Measurements from ENCODE around the gene PIK3R1. TPM values are rescaled to one million over a fixed set of nuclear protein-coding genes. Genes with fewer than 3 reads are reported as not detected.
"Not testable (repeated sequence)": the region's sequence is repeated elsewhere in the genome, so short reads cannot be mapped to it uniquely, and the experiment has no call there.

PIK3R1 gene
- total RNA-seq, 2 experiments from 2014 or later: 41.0 to 44.3 TPM

DNA sequence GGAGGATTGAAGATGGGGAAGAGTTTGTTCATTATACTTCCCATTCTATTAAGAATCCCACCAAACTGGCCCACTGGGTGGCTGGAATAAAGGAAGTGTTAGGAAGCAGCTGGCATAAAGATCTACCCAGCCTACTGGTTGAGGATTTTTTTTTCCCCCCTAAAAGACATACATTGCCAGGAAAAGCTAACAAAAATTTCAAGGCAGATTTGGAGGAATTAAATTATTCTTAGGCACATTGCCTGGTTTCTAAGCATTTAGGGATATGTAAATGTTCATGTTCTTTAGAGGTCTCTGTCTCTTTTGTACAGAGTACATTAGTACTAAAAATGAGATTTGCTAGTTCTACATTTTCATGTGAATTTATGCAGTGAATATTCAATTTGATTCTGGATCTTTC, 8.3 kb downstream of the PIK3R1 start:
- POLR2A ChIA-PET: no interaction called here
- CTCF ChIA-PET: no interaction called here

DNA sequence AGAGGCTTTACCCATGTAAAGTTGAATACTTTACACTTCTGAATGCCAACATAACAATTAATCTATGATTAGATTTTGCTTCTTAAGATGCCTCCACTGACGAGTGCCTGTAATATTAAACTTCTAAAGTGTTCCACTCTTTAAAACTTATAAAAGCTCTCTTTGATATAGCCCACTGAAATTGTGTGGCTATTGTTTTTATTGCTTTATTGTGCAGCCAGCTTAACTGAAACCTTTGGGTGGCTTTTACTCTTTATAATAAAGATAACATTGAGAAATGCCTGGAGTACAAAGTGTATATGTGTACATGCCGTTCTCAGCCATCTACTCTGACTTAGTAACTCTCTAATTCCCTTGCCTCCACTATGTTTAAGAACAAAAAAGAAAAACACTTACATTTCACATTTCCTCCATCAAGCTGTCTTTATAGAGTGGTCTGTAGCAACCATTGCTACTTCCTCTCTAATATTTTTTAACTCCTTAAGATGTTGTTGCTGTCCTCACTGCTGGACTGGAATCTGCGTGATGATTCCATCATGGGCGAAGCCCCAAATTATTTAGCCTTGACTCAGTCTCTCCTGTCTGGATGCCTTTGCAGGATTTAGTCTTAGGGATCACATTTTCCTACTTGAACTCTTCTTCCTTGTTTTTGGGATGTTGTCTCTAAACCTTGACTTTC, 9.1 kb downstream of the PIK3R1 start:
- POLR2A ChIA-PET: no interaction called here
- CTCF ChIA-PET: interaction anchor here (0.9 kb wide), 1 partner anchor 9 kb away, joined by 4 read pairs; the partner anchor contains the start of gene PIK3R1

DNA sequence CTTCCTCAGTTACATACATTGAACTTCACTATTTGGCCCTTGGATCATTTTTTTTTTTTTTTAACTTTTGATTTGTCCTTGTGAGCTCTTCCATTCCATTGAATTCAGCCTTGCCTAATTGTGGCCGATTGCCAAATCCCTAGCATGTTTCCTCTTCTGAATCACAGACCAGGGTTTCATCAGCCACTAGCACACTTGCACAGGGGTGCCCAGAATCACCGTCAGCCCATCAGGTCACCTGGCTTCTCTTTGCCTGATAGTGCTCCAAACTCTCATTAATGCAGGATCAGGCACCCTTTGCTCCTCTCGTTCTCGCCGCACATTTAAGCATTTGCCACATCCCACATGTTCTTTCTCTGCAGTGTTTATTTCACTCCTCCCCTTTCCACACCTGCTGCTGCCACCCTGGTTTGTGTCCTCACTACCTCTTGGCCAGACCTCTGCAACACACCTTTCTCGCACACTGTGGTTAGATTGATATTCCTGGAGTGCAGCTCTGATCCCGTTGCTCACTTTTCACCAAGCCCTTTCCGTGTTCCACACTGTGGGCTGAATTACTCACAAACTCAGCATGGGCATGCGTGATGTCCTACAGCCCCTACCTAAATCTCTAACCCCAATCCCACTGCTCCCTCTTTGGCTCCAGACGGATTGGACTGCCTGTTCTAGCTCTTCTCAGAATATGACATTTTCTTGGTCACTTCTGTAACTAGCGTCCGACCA, 9.8 kb downstream of the PIK3R1 start:
- ChIA-PET CTCF (interaction anchor here (0.9 kb wide), 1 partner anchor 10 kb away, joined by 4 read pairs; the partner anchor contains the start of gene PIK3R1), POLR2A (no interaction called here)

DNA sequence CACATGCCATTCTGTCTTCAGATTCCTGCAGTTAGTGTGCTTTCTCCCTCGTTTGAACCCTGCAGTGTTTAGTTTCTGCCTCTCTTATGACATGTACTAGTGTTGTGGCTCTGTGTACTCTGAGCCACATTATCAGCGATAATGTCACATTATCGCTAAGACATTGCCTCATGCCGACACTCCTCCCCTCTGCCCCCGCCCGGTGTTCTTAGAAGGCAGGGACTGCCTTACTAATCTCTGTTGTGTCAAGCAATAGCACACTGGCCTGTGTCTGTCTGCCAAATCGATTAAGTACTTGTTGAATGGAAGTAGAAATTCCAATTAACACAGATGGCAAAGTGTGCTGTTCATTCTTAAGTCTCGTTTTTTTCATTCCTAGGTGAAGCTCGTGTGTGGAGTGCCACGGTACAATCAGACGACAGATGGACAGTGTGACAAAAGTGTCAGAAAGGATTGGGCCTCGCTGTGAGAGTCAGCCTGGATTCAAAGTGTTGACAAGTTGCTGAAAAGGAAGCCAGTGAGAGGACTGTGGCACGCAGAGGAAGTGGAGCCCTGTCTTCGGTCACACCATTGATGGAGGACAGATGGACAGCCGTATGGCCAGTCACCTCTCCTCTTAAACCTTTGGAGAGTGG, 10.5 kb downstream of the PIK3R1 start:
- POLR2A ChIA-PET: no interaction called here

DNA sequence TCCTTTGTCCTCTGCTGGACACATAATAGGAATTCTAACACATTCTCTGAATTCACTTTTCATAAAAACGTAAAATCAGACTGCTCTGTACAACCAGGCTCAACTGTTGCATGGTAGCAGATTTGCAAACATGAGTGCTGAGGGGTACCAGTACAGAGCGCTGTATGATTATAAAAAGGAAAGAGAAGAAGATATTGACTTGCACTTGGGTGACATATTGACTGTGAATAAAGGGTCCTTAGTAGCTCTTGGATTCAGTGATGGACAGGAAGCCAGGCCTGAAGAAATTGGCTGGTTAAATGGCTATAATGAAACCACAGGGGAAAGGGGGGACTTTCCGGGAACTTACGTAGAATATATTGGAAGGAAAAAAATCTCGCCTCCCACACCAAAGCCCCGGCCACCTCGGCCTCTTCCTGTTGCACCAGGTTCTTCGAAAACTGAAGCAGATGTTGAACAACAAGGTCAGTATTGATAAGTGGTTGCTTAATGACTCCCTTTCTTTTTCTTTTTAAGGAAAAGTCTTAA, 11.1 kb downstream of the PIK3R1 start:
- ChIA-PET POLR2A (interaction anchor here (1.6 kb wide), 1 partner anchor 10 kb away, joined by 4 read pairs; no protein-coding TSS in a partner anchor), CTCF (no interaction called here)

More for the DNA sequence above, 10.5 kb downstream of the PIK3R1 start:
- CTCF ChIA-PET: no interaction called here

DNA sequence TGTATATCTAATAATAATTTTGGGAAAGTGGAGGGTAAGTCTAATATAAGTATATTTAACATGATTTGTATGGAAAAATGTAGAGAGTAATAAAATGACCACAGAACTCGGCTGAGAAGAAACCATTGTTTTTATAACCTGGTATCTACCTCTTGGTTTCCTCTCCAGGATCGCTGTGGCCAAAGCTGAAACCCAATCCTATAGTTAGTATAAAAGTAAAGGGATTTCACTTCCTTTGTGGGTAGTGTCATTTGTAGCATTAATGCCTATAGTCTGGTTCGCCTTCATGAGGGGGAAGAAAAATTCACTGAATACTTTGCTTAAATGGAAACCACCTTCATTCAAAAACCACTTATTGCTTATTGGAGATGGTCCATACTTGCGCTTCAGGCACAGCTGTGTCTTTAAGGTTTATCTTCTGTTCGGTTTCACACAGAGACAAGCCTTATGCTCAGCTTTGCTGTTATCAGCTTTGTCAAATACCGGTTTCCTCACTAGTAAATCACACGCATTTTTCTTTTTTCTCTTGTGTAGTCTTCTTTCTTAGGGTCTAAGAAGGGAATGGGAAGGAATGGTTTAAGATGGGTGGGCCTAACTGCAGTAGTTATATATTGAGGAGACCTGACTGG, 12.1 kb downstream of the PIK3R1 start:
- ChIA-PET POLR2A (interaction anchor here (1.6 kb wide), 1 partner anchor 11 kb away, joined by 4 read pairs; no protein-coding TSS in a partner anchor), CTCF (no interaction called here)

DNA sequence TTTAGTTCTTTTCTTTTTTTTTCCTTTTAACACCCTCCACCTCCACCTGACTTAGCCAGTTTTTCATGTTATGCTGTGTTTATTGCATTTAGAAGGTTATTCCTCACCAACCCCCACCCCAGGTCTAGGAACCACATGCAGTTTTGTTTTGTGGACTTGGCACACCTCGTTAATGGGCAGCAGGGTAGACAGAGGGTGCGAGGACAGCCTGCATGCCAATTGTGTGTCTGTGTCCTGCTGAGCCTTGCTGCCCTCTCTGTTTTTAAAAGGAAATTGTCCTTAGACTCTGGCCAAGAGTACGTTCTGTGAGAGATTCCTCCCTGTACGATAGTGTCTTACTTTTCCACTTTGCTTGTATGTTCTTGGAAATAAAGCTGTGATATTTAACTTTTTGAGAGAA, 13.9 kb downstream of the PIK3R1 start:
- CTCF ChIA-PET: interaction anchor here (1.0 kb wide), 1 partner anchor 10 kb away, joined by 4 read pairs; no protein-coding TSS in a partner anchor
- POLR2A ChIA-PET: interaction anchor here (0.7 kb wide), 1 partner anchor 14 kb away, joined by 3 read pairs; the partner anchor contains the start of gene PIK3R1

DNA sequence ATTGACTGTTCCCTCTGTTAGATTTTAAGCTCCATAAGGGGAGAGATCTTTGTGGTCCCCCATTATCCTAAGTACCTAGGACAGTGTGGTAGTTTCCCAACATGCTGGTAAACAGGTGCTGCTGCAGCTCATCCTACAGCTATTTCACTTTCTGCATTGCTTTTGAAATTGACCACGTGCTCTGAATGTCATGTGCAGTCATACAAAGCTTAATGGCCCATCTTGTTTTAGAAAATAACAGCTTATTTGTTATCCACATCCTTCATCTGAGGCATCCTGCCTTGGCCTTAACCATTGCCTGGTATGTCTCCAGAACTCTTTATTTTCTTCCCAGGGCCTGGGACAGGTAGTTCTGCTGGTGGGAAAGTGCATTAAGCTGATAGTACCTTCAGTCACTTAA, 14.7 kb downstream of the PIK3R1 start:
- POLR2A ChIA-PET: no interaction called here
- CTCF ChIA-PET: interaction anchor here (1.0 to 1.3 kb wide), 2 partner anchors 9 to 23 kb away, joined by 4 read pairs; no protein-coding TSS in a partner anchor

DNA sequence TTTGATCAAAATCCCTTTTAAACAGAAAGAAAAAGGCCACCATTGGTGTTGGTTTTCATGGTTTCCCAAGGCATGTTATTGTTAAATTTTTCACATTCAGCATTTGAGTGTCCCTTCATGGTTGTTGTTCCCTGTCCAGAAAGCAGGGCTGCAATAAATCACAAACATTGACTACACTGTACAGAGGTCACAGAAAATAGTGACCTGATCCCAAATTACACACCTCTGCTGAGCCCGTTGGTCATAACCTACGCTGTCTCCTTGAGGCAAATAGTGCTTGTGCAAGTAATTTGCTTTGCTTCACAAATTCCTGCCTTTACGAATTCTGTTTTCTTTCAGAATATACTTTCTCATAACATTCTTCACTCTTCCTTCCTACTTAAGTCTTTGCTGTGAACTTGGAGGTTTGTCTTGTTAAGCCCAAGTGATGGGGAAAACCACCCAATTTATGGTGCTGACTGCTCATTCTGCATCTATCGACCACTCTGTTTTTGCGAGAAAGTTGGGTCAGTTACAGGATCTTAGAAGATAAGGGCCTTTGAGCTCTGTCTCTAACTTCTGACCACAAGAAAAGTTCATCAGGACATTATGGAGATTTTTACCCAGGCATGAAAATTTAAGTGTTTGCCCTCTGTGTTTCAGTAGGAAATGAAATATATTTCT, 16.0 kb downstream of the PIK3R1 start:
- CTCF ChIA-PET: interaction anchor here (1.3 kb wide), 1 partner anchor 22 kb away, joined by 4 read pairs; no protein-coding TSS in a partner anchor
- POLR2A ChIA-PET: no interaction called here

DNA sequence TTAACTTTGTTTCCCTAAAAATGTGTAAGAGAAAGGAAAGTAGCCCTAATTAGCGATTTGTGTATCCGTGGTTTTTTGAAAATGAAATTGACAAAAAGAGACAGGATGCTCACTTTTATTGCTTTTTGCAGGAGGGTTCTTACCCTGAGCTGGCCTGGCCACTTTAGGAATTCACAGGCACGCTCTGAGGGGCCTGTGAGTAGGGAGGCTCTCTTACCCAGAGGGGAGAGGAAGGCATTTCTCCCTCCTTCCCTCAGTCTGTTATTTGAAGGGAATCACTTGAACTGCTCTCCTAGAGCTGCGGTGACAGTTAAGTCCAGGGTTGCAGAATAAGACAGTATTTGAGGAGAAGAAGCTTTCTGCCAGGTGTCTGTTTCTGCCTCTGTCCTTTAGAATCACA, 16.7 kb downstream of the PIK3R1 start:
- ChIA-PET CTCF (interaction anchor here (0.9 kb wide), 1 partner anchor 20 kb away, joined by 3 read pairs; no protein-coding TSS in a partner anchor), POLR2A (no interaction called here)

DNA sequence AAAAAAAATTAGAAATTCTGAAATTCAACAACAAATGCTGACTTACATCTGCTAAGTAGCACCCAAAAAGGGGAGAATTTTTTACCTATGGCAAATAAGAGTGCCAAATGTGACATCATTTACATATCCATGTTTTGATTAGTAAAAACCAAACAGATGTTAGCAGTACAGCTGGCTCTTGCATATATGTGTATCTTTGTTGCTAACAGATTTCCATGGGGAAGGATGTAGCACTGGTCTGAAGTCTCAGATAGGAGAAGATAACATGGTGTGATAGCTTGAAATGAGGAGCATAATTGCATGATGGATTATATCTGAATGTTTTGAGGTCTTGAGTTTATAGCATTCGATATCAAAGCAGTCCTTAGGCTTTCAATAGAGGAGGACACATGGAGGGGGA, 17.5 kb downstream of the PIK3R1 start:
- CTCF ChIA-PET: interaction anchor here (0.9 kb wide), 1 partner anchor 20 kb away, joined by 3 read pairs; no protein-coding TSS in a partner anchor
- POLR2A ChIA-PET: no interaction called here

DNA sequence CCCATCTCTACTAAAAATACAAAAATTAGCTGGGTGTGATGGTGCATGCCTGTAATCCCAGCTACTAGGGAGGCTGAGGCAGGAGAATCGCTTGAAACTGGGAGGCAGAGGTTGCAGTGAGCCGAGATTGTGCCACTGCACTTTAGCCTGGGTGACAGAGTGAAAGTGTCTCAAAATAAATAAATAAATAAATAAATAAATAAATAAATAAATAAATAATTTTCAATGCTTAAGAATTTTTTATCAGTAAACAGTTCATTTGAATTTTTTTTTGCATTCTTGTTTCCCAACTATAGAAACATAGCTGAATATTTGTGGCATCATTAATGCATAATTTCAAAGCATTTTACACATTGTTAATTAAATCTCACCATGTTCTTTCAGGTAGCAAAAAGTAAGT, 19.7 kb downstream of the PIK3R1 start:
- POLR2A ChIA-PET, CTCF ChIA-PET: not testable (repeated sequence)

DNA sequence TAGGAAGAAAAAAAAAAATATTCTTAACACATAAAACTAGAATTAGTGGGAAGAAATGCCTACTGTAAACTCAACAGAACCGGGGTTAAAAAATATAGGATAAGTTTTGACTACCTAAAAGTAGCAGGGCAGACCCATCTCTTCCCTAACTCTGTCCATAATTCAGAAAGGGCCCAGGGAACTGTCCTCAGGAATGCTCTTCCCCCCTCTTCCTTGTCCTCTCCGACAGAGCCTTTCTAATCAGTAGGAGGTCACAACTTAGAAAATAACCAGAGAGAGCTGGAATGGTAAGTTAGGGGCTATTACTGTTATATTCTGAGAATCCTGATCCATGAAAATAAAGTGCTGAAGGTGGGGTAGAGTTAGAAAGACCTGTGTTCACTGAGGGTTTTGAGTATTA, 22.2 kb downstream of the PIK3R1 start:
- ChIA-PET CTCF (interaction anchor here (1.9 kb wide), 1 partner anchor 23 kb away, joined by 4 read pairs; the partner anchor contains the start of gene PIK3R1), POLR2A (no interaction called here)

DNA sequence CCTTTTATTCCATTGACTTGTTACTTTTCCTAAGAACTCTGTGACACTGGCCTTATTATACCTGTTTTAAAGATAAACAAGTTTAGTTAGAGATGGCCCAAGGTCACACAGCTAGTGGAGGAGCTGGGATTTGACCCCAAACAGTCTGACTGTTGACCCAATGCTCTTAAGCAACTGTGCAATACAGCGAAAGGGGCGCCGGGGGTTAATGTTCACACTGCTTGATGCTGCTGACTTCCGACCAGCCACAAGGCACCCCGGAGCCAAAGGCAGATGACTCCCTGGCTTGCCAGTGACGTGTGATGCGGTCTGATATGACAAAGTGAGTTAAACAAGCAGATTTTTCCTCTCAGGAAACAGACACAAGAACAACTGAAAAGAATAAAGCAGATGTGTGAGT, 23.9 kb downstream of the PIK3R1 start:
- CTCF ChIA-PET: interaction anchor here (1.6 to 2.3 kb wide), 2 partner anchors 10 to 23 kb away, joined by 4 to 7 read pairs; no protein-coding TSS in a partner anchor
- POLR2A ChIA-PET: interaction anchor here (1.9 kb wide), 1 partner anchor 24 kb away, joined by 7 read pairs; the partner anchor contains the start of gene PIK3R1

DNA sequence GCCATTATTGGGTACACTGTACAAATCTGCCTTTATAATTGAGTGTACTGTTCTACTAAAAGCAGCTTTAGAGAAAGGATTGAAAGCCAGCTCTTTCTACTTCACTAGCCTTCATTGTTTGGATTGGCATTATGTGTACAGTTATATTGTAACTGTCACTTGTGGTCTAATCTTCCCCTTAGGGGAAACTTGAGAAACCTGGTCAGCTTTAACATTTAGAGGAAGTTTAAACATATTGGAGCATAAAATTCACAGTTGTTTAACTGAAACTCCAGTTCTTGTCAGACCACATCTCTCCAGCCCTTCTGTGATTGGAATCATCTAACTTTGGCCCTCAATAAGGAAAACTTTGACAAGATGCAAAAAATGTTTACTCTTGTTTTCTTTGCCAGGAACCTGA, 24.6 kb downstream of the PIK3R1 start:
- POLR2A ChIA-PET: interaction anchor here (0.5 kb wide), 1 partner anchor 25 kb away, joined by 3 read pairs; the partner anchor contains the start of gene PIK3R1
- CTCF ChIA-PET: interaction anchor here (2.3 kb wide), 1 partner anchor 24 kb away, joined by 7 read pairs; no protein-coding TSS in a partner anchor

DNA sequence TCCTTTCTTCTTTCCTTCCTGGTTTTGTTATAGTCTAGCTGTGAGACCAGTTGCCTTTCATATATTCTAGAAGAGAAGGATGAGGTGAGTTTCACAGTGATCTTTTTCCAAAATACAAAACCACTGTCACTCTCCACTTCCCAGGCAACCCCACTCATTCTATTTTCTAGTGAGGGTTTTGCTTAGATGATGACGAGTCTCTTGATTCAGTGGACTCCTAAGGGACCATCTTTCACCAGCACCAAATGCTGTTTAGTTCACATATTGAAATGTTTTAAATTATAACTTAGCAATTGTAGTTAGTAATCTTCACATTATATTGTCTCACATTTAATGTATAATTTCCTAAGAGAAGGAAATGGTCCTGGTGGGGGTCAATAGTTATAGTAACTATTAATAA, 25.2 kb downstream of the PIK3R1 start:
- CTCF ChIA-PET: no interaction called here
- POLR2A ChIA-PET: interaction anchor here (0.5 kb wide), 1 partner anchor 25 kb away, joined by 3 read pairs; the partner anchor contains the start of gene PIK3R1

DNA sequence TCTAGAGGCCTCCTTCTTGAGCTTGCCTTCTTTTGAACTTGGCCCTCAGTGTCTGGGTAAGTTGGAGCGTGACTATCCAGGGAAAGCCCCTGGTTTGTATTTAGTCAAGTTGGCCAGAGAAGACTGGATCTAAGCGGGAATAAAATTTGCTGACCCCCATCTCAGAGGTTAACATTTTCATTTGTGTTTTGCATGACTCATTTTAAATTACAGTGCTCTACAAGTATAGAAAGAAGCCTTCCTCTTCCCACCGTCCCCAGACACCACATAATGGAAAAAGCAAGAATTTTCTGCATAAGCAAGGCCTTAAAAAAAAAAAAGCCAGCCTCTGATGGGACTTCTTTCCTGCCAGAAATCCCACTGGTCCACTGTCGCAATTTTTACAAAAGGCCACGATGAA, 27.2 kb downstream of the PIK3R1 start:
- ChIA-PET CTCF (no interaction called here), POLR2A (no interaction called here)

DNA sequence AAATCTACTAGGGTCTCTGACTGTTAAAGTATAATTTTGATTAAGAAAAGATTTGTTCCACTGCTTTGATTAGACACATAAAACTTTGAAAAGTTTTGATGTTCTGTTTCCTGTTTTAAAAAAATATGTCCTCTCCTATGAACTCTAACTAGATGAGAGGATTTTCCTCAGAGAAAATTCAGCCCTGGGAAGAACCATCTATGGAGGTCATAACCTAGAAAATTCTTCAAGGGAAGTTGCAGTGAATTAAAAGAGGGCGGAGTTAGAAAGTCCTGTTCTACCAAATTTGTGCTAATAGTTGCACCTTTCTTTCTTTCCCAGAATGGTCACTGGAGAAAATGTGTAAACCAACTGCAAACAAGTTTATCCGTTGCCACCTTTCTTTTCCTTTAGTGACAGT, 27.7 kb downstream of the PIK3R1 start:
- POLR2A ChIA-PET: interaction anchor here (1.1 kb wide), 1 partner anchor 27 kb away, joined by 6 read pairs; the partner anchor contains the start of gene PIK3R1
- CTCF ChIA-PET: no interaction called here

DNA sequence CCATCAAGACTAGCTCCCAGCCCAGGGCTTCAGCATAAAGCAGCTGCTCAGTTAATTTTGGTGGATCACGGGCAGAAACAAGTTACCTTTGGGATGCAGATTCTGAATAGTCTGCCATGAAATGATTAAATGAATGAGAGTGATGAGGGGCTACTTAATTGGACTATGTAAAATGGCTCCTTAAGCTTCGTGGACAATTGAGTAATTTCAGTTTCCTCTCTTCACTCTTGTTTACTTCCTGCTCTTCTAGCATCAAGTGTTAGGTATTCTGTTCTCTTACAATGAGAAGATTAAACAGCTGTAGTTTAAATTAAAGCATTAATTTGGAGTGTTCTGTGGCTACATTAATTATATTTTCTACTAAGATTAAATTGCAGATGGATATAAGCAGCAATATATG, 28.1 kb downstream of the PIK3R1 start:
- POLR2A ChIA-PET: interaction anchor here (1.1 kb wide), 1 partner anchor 28 kb away, joined by 6 read pairs; the partner anchor contains the start of gene PIK3R1
- CTCF ChIA-PET: no interaction called here

Data from activated CD8-positive, alpha-beta memory T cell treated with anti-CD3 and anti-CD28 coated beads for 36 hours (primary cell).